ENCODE measurements around the gene SMPD3. TPM values are rescaled to one million over a fixed set of nuclear protein-coding genes. Genes with fewer than 3 reads are reported as not detected.

The SMPD3 gene
- total and polyA plus RNA-seq, 2 of the 8 experiments (the other 6 are each of a cell fraction or from before 2014, with no cell fraction given), result 0.39 to 1.3 TPM

DNA sequence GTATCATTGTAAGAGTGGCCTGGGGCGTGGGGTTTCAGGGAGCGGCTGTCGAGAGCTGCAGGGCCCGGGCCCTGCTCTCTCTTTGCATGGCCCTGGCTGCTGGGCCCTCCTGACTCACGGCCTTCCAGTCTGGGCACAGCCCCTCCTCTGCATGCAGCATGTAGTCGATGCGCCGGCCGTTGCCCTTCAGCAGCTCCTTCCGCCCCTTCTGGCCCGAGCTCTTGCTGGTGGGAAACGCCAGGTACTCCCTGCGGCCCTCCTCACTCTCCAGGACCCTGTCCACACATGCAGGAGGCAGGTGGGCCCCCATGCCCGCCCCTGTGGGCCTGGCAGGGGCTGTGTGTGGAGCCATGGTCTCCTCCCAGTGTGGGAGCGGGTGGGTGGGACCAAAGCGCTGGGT is 86.8 kb downstream of the SMPD3 start (continued):
- TF ChIP-seq ATF2 (IDR thresholded peaks at IDR 0.05; ENCODE audit: low read length) (no peak), CTCF (IDR thresholded peaks at IDR 0.05; ENCODE audit: control extremely low read depth in 1 of 3, insufficient read depth in 1 of 3, low read depth in 1 of 3, low read length in 3 of 3) (no peak)
